HepG2 (cell line): Measurements from ENCODE around the gene ITGB5. TPM values are rescaled to one million over a fixed set of nuclear protein-coding genes. Genes with fewer than 3 reads are reported as not detected.

Experiments
- ATF6 ChIP-seq: sonication (generic); formaldehyde crosslinking; conservative IDR thresholded peaks from 2 replicates; pipeline ENCODE4 v1.4.0; 2020; ENCODE audit warnings: missing genetic modification reagents
- EEA1 ChIP-seq: sonication (generic); formaldehyde crosslinking; IDR thresholded peaks from 2 replicates; pipeline ENCODE4 v1.5.1; 2020; ENCODE audit warnings: mild to moderate bottlenecking, missing genetic modification reagents, borderline replicate concordance
- HOMEZ ChIP-seq: IDR thresholded peaks from 2 replicates; pipeline ENCODE4 v1.6.1; 2016; ENCODE audit warnings: low read depth
- KAT8 ChIP-seq: IDR thresholded peaks from 2 replicates; pipeline ENCODE4 v1.6.1; 2016; ENCODE audit warnings: missing genetic modification reagents, missing compliant biosample characterization
- KDM6A ChIP-seq: IDR thresholded peaks from 2 replicates; pipeline ENCODE4 v1.6.1; 2016; ENCODE audit warnings: low read depth
- NFE2L2 ChIP-seq: fragments of 150-350 bp; IDR thresholded peaks from 2 replicates; pipeline ENCODE4 v1.6.1; 2014; ENCODE audit warnings: low read length
- NFYC ChIP-seq: IDR thresholded peaks from 2 replicates; pipeline ENCODE4 v1.6.1; 2016; ENCODE audit warnings: missing genetic modification reagents, missing compliant biosample characterization
- PBX2 ChIP-seq: IDR thresholded peaks from 2 replicates; pipeline ENCODE4 v1.6.1; 2016; ENCODE audit warnings: control low read depth
- PBX3 ChIP-seq: sonication (generic); formaldehyde crosslinking; IDR thresholded peaks from 2 replicates; pipeline ENCODE4 v1.8.1; 2023; ENCODE audit warnings: missing genetic modification reagents, inconsistent platforms, borderline replicate concordance
- POLR2G ChIP-seq: fragments of 200-400 bp; formaldehyde crosslinking; IDR thresholded peaks from 2 replicates; pipeline ENCODE4 v1.6.1; 2018; ENCODE audit warnings: mild to moderate bottlenecking, low read depth, low read length, moderate library complexity
- SKI ChIP-seq: fragments of 450-650 bp; IDR thresholded peaks from one replicate; pipeline ENCODE4 v1.6.1; 2018; ENCODE audit warnings: mild to moderate bottlenecking; ENCODE audit not compliant: partially characterized antibody
- TRIM24 ChIP-seq: sonication (generic); formaldehyde crosslinking; IDR thresholded peaks from 2 replicates; pipeline ENCODE4 v1.8.0; 2022; ENCODE audit warnings: mild to moderate bottlenecking, missing genetic modification reagents
- ZFAT ChIP-seq: sonication (generic); formaldehyde crosslinking; conservative IDR thresholded peaks from 2 replicates; pipeline ENCODE4 v1.8.1; 2023; ENCODE audit warnings: missing genetic modification reagents, inconsistent platforms
- ZNF124 ChIP-seq: sonication (generic); formaldehyde crosslinking; IDR thresholded peaks from 2 replicates; pipeline ENCODE4 v1.4.0; 2020; ENCODE audit warnings: missing genetic modification reagents
- ZNF225 ChIP-seq: sonication (generic); formaldehyde crosslinking; IDR thresholded peaks from 2 replicates; pipeline ENCODE4 v1.4.0; 2020; ENCODE audit warnings: mild to moderate bottlenecking, missing genetic modification reagents
- ZNF235 ChIP-seq: sonication (generic); formaldehyde crosslinking; IDR thresholded peaks from 2 replicates; pipeline ENCODE4 v1.8.1; 2023; ENCODE audit warnings: mild to moderate bottlenecking, missing genetic modification reagents, borderline replicate concordance
- ZNF335 ChIP-seq: sonication (generic); formaldehyde crosslinking; IDR thresholded peaks from 2 replicates; pipeline ENCODE4 v1.4.0; 2020; ENCODE audit warnings: missing genetic modification reagents
- ZNF468 ChIP-seq: sonication (generic); formaldehyde crosslinking; IDR thresholded peaks from 2 replicates; pipeline ENCODE4 v1.8.0; 2022; ENCODE audit warnings: mild to moderate bottlenecking, moderate library complexity, missing genetic modification reagents
- ZNF512 ChIP-seq: sonication (generic); formaldehyde crosslinking; IDR thresholded peaks from 2 replicates; pipeline ENCODE4 v1.4.0; 2020; ENCODE audit warnings: mild to moderate bottlenecking, missing genetic modification reagents
- ZNF557 ChIP-seq: sonication (generic); formaldehyde crosslinking; IDR thresholded peaks from 2 replicates; pipeline ENCODE4 v1.4.0; 2020; ENCODE audit warnings: missing genetic modification reagents
- ZNF569 ChIP-seq: sonication (generic); formaldehyde crosslinking; IDR thresholded peaks from 2 replicates; pipeline ENCODE4 v1.5.0; 2020; ENCODE audit warnings: mild to moderate bottlenecking, missing genetic modification reagents, moderate library complexity, borderline replicate concordance
- ZNF660 ChIP-seq: sonication (generic); formaldehyde crosslinking; IDR thresholded peaks from 2 replicates; pipeline ENCODE4 v1.5.1; 2020; ENCODE audit warnings: mild to moderate bottlenecking, low read depth, missing genetic modification reagents, borderline replicate concordance
- ZNF691 ChIP-seq: sonication (generic); formaldehyde crosslinking; IDR thresholded peaks from 2 replicates; pipeline ENCODE4 v1.4.0; 2020; ENCODE audit warnings: missing genetic modification reagents, low read depth, mild to moderate bottlenecking, borderline replicate concordance
- ZNF879 ChIP-seq: sonication (generic); formaldehyde crosslinking; IDR thresholded peaks from 2 replicates; pipeline ENCODE4 v1.8.1; 2023; ENCODE audit warnings: missing genetic modification reagents
- polyA plus RNA-seq, 8 experiments: library from polyadenylated mRNA; depleted of rRNA in 3 of 8; stranded (reverse) in 7 of 8; unstranded in 1 of 8; fragments of >200 nt; fragmentation: Illumina TruSeq in 4 of 8; extraction: Trizol in 4 of 8; gene quantifications; 2 replicates each; pipeline versions ENCODE4 v1.2.1 to v1.2.3, GENCODE V29; 2011 to 2016; ENCODE audit warnings: low read depth in 4 of 8, missing spikeins in 1 of 8, mixed read lengths in 1 of 8; ENCODE audit not compliant: insufficient read depth in 1 of 8
- total RNA-seq, 5 experiments: library from RNA; depleted of rRNA; stranded (reverse); fragments of >200 nt; fragmentation: Illumina TruSeq; extraction: Trizol; gene quantifications; 2 replicates each; pipeline ENCODE4 v1.2.3, GENCODE V29; 2016; ENCODE audit warnings: low read depth in 1 of 5

Gene ITGB5
- total and polyA plus RNA-seq, 2 of the 13 experiments (the other 11 are each of a cell fraction or from before 2014, with no cell fraction given) = 74.1 to 343 TPM

GRCh38 chr3:124837730-124838186 is 49.4 kb downstream of the ITGB5 start (continued):
- TF ChIP-seq HOMEZ (CRISPR knock-in tag) (peak; percentile 65; the same call in 1 of the 2 replicates), ZFAT (CRISPR knock-in tag) (no peak), ZNF879 (CRISPR knock-in tag) (no peak), PBX3 (CRISPR knock-in tag) (no peak), ZNF512 (CRISPR knock-in tag) (no peak), ZNF235 (no peak), KDM6A (CRISPR knock-in tag) (no peak), NFE2L2 (no peak), ZNF225 (no peak), EEA1 (CRISPR knock-in tag) (no peak), ZNF335 (CRISPR knock-in tag) (no peak), ZNF660 (CRISPR knock-in tag) (no peak), ZNF557 (CRISPR knock-in tag) (no peak), SKI (no peak), ZNF124 (no peak), TRIM24 (CRISPR knock-in tag) (no peak), ZNF468 (no peak), KAT8 (peak; percentile 76; the same call in 1 of the 2 replicates), POLR2G (no peak), PBX2 (CRISPR knock-in tag) (no peak), NFYC (CRISPR knock-in tag) (no peak), ATF6 (CRISPR knock-in tag) (no peak), ZNF569 (no peak), ZNF691 (peak; percentile 46; the same call in 1 of the 2 replicates)
